Measurements from ENCODE around the gene ELF1.
"Not testable (repeated sequence)": the region's sequence is repeated elsewhere in the genome, so short reads cannot be mapped to it uniquely, and the experiment has no call there.

ELF1 gene

DNA sequence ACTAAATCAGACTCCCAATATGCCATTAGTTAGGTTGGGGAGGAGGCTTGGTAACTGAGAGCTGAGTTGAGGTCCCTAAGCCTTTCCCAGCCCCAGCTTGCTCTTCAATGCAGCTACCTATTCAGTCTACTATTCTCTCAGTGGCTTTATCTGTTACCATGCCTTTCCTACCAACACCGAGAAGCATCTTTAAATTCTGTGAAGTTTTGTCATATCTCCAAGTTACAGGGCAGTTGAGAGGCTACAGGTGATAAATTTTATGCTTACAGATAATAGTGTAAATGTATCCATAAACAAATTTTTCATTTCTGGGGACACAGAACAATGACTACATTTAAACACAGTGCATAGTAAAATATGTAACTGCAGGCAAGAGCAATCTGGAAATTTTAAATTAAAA is 110.6 kb downstream of the ELF1 start:
- no peak for TF ChIP-seq ZNF274 (IDR thresholded peaks at IDR 0.05; ENCODE audit: low read depth, low read length)
- H3K4me3 ChIP-seq (ENCODE audit: low read length) = no peak overlapping the region

DNA sequence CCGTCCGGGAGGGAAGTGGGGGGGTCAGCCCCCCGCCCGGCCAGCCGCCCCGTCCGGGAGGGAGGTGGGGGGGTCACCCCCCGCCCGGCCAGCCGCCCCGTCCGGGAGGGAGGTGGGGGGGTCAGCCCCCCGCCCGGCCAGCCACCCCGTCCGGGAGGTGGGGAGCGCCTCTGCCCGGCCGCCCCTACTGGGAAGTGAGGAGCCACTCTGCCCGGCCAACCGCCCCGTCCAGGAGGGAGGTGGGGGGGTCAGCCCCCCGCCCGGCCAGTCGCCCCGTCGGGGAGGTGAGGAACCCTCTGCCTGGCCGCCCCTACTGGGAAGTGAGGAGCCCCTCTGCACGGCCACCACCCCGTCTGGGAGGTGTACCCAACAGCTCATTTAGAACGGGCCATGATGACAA is 118.1 kb downstream of the ELF1 start:
- H3K4me3 ChIP-seq (ENCODE audit: low read length) = not testable (repeated sequence)

- not testable (repeated sequence) for H3K4me3 ChIP-seq (ENCODE audit: low read length)
Observed at GRCh38 chr13:40900568-40900967, 118.5 kb downstream of the ELF1 start.

- no peak overlapping the region for H3K4me3 ChIP-seq (ENCODE audit: low read length)
- TF ChIP-seq ZNF274 (IDR thresholded peaks at IDR 0.05; ENCODE audit: low read depth, low read length) = no peak
Observed at GRCh38 chr13:40897053-40897452, 122.1 kb downstream of the ELF1 start.

GRCh38 chr13:40895227-40896184 is 123.6 kb downstream of the ELF1 start:
- no peak overlapping the region for H3K4me3 ChIP-seq (ENCODE audit: low read length)
- no peak for TF ChIP-seq ZNF274 (IDR thresholded peaks at IDR 0.05; ENCODE audit: low read depth, low read length)

- H3K4me3 ChIP-seq (ENCODE audit: low read length) = not testable (repeated sequence)
Observed at GRCh38 chr13:40893573-40893972, 125.5 kb downstream of the ELF1 start.

GRCh38 chr13:40886017-40886416 is 133.1 kb downstream of the ELF1 start:
- no peak for TF ChIP-seq ZNF274 (IDR thresholded peaks at IDR 0.05; ENCODE audit: low read depth, low read length)
- H3K4me3 ChIP-seq (ENCODE audit: low read length) = no peak overlapping the region

GRCh38 chr13:40884175-40884574 is 134.9 kb downstream of the ELF1 start:
- H3K4me3 ChIP-seq (ENCODE audit: low read length) = not testable (repeated sequence)
